IPS-20b (cell line): ENCODE data around the gene GTF3C4.

Experiments
- H3K27ac ChIP-seq: one replicate; pipeline ENCODE4 v1.5.1; 2013; ENCODE audit warnings: low read length
- H3K27me3 ChIP-seq: 2 replicates; pipeline ENCODE4 v1.6.1; 2013; ENCODE audit warnings: mild to moderate bottlenecking, low read length, inconsistent platforms; ENCODE audit not compliant: insufficient read depth
- H3K36me3 ChIP-seq: 2 replicates; pipeline ENCODE4 v1.6.1; 2013; ENCODE audit warnings: low read depth, mild to moderate bottlenecking, inconsistent platforms, low read length, moderate library complexity; ENCODE audit not compliant: insufficient read depth
- H3K4me1 ChIP-seq: 2 replicates; pipeline ENCODE4 v1.6.1; 2013; ENCODE audit warnings: mild to moderate bottlenecking, control low read depth, inconsistent platforms, low read length, moderate library complexity; ENCODE audit not compliant: insufficient read depth
- H3K4me3 ChIP-seq: 2 replicates; pipeline ENCODE4 v1.5.1; 2013; ENCODE audit warnings: mild to moderate bottlenecking, low read length, inconsistent platforms
- H3K9ac ChIP-seq: 2 replicates; pipeline ENCODE4 v1.6.1; 2013; ENCODE audit warnings: low read depth, mild to moderate bottlenecking, inconsistent platforms, low read length, moderate library complexity
- H3K9me3 ChIP-seq: 2 replicates; pipeline ENCODE4 v1.6.1; 2013; ENCODE audit warnings: mild to moderate bottlenecking, low read depth, low read length, inconsistent platforms; ENCODE audit not compliant: insufficient read depth

GTF3C4 gene, protein sequence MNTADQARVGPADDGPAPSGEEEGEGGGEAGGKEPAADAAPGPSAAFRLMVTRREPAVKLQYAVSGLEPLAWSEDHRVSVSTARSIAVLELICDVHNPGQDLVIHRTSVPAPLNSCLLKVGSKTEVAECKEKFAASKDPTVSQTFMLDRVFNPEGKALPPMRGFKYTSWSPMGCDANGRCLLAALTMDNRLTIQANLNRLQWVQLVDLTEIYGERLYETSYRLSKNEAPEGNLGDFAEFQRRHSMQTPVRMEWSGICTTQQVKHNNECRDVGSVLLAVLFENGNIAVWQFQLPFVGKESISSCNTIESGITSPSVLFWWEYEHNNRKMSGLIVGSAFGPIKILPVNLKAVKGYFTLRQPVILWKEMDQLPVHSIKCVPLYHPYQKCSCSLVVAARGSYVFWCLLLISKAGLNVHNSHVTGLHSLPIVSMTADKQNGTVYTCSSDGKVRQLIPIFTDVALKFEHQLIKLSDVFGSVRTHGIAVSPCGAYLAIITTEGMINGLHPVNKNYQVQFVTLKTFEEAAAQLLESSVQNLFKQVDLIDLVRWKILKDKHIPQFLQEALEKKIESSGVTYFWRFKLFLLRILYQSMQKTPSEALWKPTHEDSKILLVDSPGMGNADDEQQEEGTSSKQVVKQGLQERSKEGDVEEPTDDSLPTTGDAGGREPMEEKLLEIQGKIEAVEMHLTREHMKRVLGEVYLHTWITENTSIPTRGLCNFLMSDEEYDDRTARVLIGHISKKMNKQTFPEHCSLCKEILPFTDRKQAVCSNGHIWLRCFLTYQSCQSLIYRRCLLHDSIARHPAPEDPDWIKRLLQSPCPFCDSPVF

DNA sequence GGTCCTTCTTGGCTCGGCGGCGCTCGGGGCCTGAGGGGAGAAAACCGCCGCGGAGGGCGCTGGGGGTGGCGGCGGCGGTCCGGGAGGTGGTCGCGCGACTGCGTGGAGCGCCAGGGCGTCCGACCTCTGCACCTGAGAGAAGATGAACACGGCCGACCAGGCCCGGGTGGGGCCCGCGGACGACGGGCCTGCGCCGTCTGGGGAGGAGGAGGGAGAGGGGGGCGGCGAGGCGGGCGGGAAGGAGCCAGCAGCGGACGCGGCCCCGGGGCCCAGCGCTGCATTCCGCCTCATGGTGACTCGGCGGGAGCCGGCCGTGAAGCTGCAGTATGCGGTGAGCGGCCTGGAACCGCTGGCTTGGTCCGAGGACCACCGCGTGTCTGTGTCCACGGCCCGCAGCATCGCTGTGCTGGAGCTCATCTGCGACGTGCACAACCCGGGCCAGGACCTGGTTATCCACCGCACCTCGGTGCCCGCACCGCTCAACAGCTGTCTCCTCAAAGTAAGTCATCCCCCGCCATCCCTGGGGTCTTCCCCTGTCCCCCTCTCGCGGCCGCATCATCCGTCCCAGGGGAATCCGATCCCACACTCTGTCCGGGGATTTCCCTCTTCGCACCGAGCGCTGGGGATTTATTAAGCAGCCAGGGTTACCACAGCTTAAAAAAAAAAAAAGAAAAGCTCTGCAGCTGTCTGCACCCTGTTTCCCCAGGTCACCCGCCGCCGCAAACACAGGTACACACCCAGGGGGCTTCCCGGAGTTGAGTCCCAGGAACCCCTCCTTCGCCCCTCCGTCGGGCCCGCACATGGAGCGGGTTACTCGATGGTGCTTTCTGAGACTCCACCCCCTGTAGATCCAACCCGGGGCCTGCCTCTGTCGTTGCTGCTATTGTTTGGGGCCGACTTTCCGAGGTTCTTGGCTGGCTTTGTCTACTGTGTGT lies at the start of gene GTF3C4:
Gene GTF3C4 (plus strand): TSS at position 8 of the 935 bp plus-strand sequence. CDS start 135 bp downstream, at position 143.
- peaks cover 21% of the 10 kb centered on the region; the same call in 1 of the 2 replicates for H3K4me1 ChIP-seq
- H3K27ac ChIP-seq: peak within 1 kb of the TSS; percentile 35
- H3K9ac ChIP-seq: peak within 1 kb of the TSS; percentile 89
- no peaks in the 10 kb centered on the region for H3K27me3 ChIP-seq
- peak within 1 kb of the TSS; percentile 84 for H3K4me3 ChIP-seq
- no peaks in the 10 kb centered on the region for H3K9me3 ChIP-seq
- H3K36me3 ChIP-seq: peaks cover 7% of the 10 kb centered on the region; the same call in 1 of the 2 replicates

GRCh38 chr9:132622159-132622558 lies 48.1 kb upstream of the GTF3C4 start:
- Histone ChIP-seq H3K27me3 (no peaks in the 10 kb centered on the region), H3K36me3 (peaks cover 64% of the 10 kb centered on the region)

DNA sequence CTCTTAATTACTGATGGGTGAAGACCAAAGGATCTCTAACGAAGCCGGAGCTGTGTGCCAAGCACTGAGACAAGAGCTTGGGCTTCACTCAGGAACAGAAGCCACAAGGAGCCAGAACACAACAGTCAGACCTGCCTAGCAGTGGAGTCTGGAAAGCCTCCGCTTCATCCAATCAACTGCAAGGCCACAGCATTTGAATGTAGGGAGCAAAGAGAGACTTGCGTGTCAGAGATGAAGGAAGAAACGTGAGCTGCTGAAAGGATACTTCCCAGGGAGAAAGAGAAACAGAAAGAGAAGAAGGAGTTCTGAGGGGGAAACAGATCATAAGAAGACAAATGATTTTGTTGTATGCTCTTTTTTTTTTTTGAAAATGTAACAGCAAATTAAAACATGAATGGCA lies 44.0 kb upstream of the GTF3C4 start:
- Histone ChIP-seq H3K9ac (no peak overlapping the region), H3K4me3 (no peak overlapping the region), H3K27ac (no peak overlapping the region), H3K27me3 (no peaks in the 10 kb centered on the region), H3K4me1 (no peaks in the 10 kb centered on the region; the same call in 1 of the 2 replicates), H3K9me3 (no peaks in the 10 kb centered on the region), H3K36me3 (peaks cover 78% of the 10 kb centered on the region)

More at GRCh38 chr9:132622159-132622558, 48.1 kb upstream of the GTF3C4 start:
- H3K9me3 ChIP-seq: no peaks in the 10 kb centered on the region
- no peak overlapping the region for H3K4me3 ChIP-seq
- no peaks in the 10 kb centered on the region for H3K4me1 ChIP-seq
- H3K9ac ChIP-seq: no peak overlapping the region
- no peak overlapping the region for H3K27ac ChIP-seq

DNA sequence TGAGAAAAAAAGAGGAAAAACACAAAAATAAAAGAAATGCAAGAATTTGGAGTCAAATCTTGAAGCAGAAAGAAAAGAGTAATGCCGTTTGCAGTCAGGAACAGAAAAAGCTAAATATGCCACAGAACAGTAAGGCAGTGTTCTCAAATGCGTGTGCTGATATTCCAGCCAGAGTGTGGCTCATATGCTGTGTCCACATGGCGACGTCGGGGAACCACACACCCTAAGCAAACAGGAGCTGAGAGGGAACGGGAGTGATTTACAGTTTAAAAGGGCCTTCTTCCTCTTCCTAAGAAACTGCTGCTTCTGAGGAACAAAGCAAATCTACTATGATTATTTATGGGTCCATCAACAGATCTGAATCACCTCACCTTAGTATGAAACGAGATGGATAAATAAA lies 43.2 kb upstream of the GTF3C4 start:
- Histone ChIP-seq H3K4me3 (no peak overlapping the region), H3K27ac (no peak overlapping the region), H3K9ac (no peak overlapping the region), H3K36me3 (peaks cover 81% of the 10 kb centered on the region), H3K9me3 (no peaks in the 10 kb centered on the region), H3K27me3 (no peaks in the 10 kb centered on the region), H3K4me1 (no peaks in the 10 kb centered on the region; the same call in 1 of the 2 replicates)

DNA sequence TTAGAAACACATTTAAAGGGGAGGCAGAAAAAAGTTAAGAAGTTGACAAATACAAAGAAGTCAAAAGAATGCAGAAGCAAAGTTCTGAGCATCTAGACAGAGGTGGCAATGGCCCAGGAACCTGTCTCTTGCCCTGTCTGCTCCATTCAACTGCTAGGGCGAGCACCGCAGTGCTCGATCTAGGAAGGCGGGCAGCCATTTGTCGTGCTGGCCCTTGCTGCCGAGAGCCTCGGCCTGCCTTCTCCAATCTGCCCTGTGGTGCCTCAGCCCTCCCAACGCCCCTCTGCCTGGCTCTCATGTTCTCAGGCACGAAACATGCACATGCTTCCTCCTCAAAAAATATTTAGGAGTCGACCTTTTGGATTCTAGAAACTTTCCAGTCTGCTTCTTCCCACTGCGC lies 42.7 kb upstream of the GTF3C4 start:
- no peaks in the 10 kb centered on the region; the same call in 1 of the 2 replicates for H3K4me1 ChIP-seq
- no peaks in the 10 kb centered on the region for H3K9me3 ChIP-seq
- no peaks in the 10 kb centered on the region for H3K27me3 ChIP-seq
- no peak overlapping the region for H3K27ac ChIP-seq
- H3K9ac ChIP-seq: no peak overlapping the region
- H3K36me3 ChIP-seq: peaks cover 76% of the 10 kb centered on the region
- no peak overlapping the region for H3K4me3 ChIP-seq

- Histone ChIP-seq H3K27ac (no peak overlapping the region), H3K4me3 (no peak overlapping the region), H3K27me3 (no peaks in the 10 kb centered on the region), H3K9me3 (no peaks in the 10 kb centered on the region), H3K36me3 (peaks cover 75% of the 10 kb centered on the region), H3K4me1 (no peaks in the 10 kb centered on the region; the same call in 1 of the 2 replicates), H3K9ac (no peak overlapping the region)
Observed at GRCh38 chr9:132628746-132629145, 41.5 kb upstream of the GTF3C4 start.

DNA sequence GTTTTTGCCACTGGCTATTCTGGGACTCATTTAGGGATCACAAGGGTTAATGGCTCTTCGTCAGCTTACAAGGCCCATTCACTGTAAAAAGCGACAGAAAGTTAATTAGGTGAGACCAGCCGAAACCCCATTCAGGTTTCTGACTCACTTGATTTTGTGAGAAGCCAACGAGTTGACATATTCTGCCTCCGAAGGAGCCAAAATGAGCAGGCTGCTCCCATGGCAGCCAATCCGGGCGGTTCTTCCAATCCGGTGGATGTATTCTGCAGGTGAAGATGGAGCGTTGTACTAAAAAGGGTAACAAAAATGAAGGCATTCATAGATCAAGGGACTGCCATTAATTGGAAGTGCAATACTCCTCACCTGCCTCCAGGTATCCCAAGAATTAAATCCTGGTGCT lies 40.1 kb upstream of the GTF3C4 start:
- H3K4me3 ChIP-seq: no peak overlapping the region
- peaks cover 67% of the 10 kb centered on the region for H3K36me3 ChIP-seq
- H3K9me3 ChIP-seq: no peaks in the 10 kb centered on the region
- H3K27me3 ChIP-seq: no peaks in the 10 kb centered on the region
- H3K9ac ChIP-seq: no peak overlapping the region
- H3K27ac ChIP-seq: no peak overlapping the region
- no peaks in the 10 kb centered on the region; the same call in 1 of the 2 replicates for H3K4me1 ChIP-seq

- Histone ChIP-seq H3K36me3 (peaks cover 60% of the 10 kb centered on the region), H3K27me3 (no peaks in the 10 kb centered on the region), H3K9ac (no peak overlapping the region), H3K9me3 (no peaks in the 10 kb centered on the region), H3K27ac (no peak overlapping the region), H3K4me3 (no peak overlapping the region), H3K4me1 (no peaks in the 10 kb centered on the region; the same call in 1 of the 2 replicates)
Observed at GRCh38 chr9:132630811-132631210, 39.5 kb upstream of the GTF3C4 start.

GRCh38 chr9:132631280-132631679 lies 39.0 kb upstream of the GTF3C4 start:
- Histone ChIP-seq H3K27me3 (no peaks in the 10 kb centered on the region), H3K4me3 (no peak overlapping the region), H3K4me1 (no peaks in the 10 kb centered on the region; the same call in 1 of the 2 replicates), H3K9me3 (no peaks in the 10 kb centered on the region), H3K36me3 (peaks cover 59% of the 10 kb centered on the region), H3K9ac (no peak overlapping the region), H3K27ac (no peak overlapping the region)

- H3K9ac ChIP-seq: no peak overlapping the region
- H3K9me3 ChIP-seq: no peaks in the 10 kb centered on the region
- H3K4me1 ChIP-seq: no peaks in the 10 kb centered on the region; the same call in 1 of the 2 replicates
- no peak overlapping the region for H3K27ac ChIP-seq
- no peak overlapping the region for H3K4me3 ChIP-seq
- H3K27me3 ChIP-seq: no peaks in the 10 kb centered on the region
- H3K36me3 ChIP-seq: peaks cover 56% of the 10 kb centered on the region
Observed at GRCh38 chr9:132631685-132632084, 38.6 kb upstream of the GTF3C4 start.
